GM10266 (cell line): ENCODE results near the gene PLOD1.

Experiments
- DNase-seq: peaks from one replicate; pipeline ENCODE4 v3.0.0; 2012; ENCODE audit errors: extremely low spot score
- CTCF ChIP-seq: IDR thresholded peaks from 2 replicates; pipeline ENCODE4 v1.5.1; 2012; ENCODE audit warnings: mild to moderate bottlenecking, low read depth; ENCODE audit not compliant: control insufficient read depth, insufficient read depth; ENCODE audit errors: missing control alignments

PLOD1 gene

GRCh38 chr1:12011998-12012397, 77.5 kb downstream of the PLOD1 start:
- DNase-seq, result no peak
- TF ChIP-seq CTCF, result no peak

DNA sequence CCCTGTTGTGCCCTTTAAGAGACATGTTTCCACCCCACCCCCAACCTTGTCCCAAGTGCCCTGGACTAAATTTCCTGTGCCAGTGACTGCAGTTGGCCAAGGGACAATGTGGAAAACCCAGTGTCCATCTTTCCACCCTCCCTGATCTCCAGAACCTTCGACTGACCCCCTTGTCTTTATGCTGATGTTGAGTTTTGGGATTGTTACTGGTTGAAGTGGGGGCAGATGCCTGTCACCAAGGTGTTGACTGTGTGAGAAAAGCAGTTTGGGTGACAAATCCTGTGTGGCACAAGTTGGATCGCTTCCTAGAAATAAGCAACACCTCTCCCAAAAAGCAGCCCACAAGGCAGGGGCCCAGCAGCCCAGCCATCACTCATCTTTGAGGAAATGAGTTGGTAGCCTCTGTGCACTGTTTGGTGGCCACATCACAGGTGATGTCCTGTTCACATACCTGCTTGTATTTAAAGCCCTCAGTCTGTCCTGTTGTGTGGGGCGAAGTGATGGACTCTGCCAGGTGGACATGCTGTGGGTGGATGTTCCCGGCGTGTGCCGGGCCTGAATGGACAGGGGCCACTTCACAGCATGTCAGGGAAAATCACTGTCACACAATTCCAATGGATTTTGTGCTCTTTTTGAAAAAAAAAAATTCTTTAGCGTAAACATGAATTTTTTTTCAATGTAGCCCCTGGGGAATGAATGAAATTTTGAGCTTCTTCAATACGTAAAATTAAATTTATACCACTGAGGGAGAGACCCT, 78.2 kb downstream of the PLOD1 start:
- no peak for DNase-seq
- no peak for TF ChIP-seq CTCF

- no peak for DNase-seq
- TF ChIP-seq CTCF, result no peak
Observed at GRCh38 chr1:12014141-12014991, 79.8 kb downstream of the PLOD1 start.

GRCh38 chr1:12015001-12015491, 80.5 kb downstream of the PLOD1 start:
- no peak for DNase-seq

GRCh38 chr1:12015499-12015898, 81.0 kb downstream of the PLOD1 start:
- no peak for TF ChIP-seq CTCF

More at GRCh38 chr1:12015001-12015491, 80.5 kb downstream of the PLOD1 start:
- no peak for TF ChIP-seq CTCF

GRCh38 chr1:12016182-12016581, 81.7 kb downstream of the PLOD1 start:
- no peak for DNase-seq

More at GRCh38 chr1:12015499-12015898, 81.0 kb downstream of the PLOD1 start:
- DNase-seq, result no peak

More at GRCh38 chr1:12016182-12016581, 81.7 kb downstream of the PLOD1 start:
- TF ChIP-seq CTCF, result no peak
